HCT116 (cell line): ENCODE measurements around the gene SIAH2. TPM values are rescaled to one million over a fixed set of nuclear protein-coding genes. Genes with fewer than 3 reads are reported as not detected.

Source experiments
- ATAC-seq: fragments of 200-7000 bp; cut with Tn5 transposase; 2 replicates; pipeline ENCODE4 v1.9.1; 2020; ENCODE audit warnings: mild to moderate bottlenecking, moderate library complexity
- BruUV-seq: library from RNA; stranded (reverse); fragments of 400-500 nt; replicated peaks from 2 replicates; lab custom pipeline; 2021; lab: Mats Ljungman, UMichigan
- CTCF ChIA-PET: fragments of 300-600 bp; sonication (Branson Sonifier 250); formaldehyde crosslinking; loops from one replicate; lab custom pipeline; 2021; ENCODE audit warnings: antibody characterized with exemption; lab: Charles Lee
- POLR2A ChIA-PET: fragments of 300-600, 350-600 bp; sonication (Branson Sonifier 250); formaldehyde crosslinking; loops from one replicate; lab custom pipeline; 2021; ENCODE audit warnings: antibody characterized with exemption; lab: Charles Lee
- RAD21 ChIA-PET, 2 experiments: fragments of 300-600 bp; sonication (Branson Sonifier 250); formaldehyde crosslinking; loops; one replicate each; lab custom pipeline; 2023; ENCODE audit warnings: low total read pairs in 2 of 2; ENCODE audit not compliant: uncharacterized antibody in 2 of 2, unreplicated experiment in 2 of 2, low non-redundant PET in 1 of 2; lab: Charles Lee
- DNase-seq: peaks from one replicate; pipeline ENCODE4 v3.0.0-alpha.2; 2010; ENCODE audit warnings: low read depth, low spot score
- H2AFZ ChIP-seq: fragments of 200-600 bp; shearing (Covaris generic), sonication (generic); 2 replicates; pipeline ENCODE4 v1.6.1; 2017; ENCODE audit warnings: low read depth, mixed run types, mixed read lengths, antibody characterized with exemption, low read length; ENCODE audit not compliant: poor library complexity, severe bottlenecking
- H3K27ac ChIP-seq: 2 replicates; pipeline ENCODE4 v1.5.1; 2012; ENCODE audit warnings: low read depth, low read length
- H3K27me3 ChIP-seq: fragments of 200-600 bp; sonication (generic); 2 replicates; pipeline ENCODE4 v1.6.1; 2016; ENCODE audit warnings: mixed run types, low read length, mixed read lengths; ENCODE audit not compliant: insufficient read depth
- H3K36me3 ChIP-seq, 2 experiments: fragments of 200-500 bp in 1 of 2; fragments of 200-600 bp in 1 of 2; sonication (Bioruptor generic) in 1 of 2; sonication (generic) in 1 of 2; 2 replicates each; pipeline versions ENCODE4 v1.5.1 to v1.6.1; 2014 to 2016; ENCODE audit warnings: low read length in 2 of 2, inconsistent platforms in 1 of 2, mixed read lengths in 1 of 2, mixed run types in 1 of 2; ENCODE audit not compliant: insufficient read depth in 2 of 2, control insufficient read depth in 1 of 2
- H3K4me1 ChIP-seq, 2 experiments: fragments of 200-600 bp in 1 of 2; sonication (generic) in 1 of 2; 2 replicates each; pipeline versions ENCODE4 v1.5.1 to v1.6.1; 2012 to 2017; ENCODE audit warnings: low read length in 2 of 2, inconsistent platforms in 1 of 2, mild to moderate bottlenecking in 1 of 2, mixed read lengths in 1 of 2, mixed run types in 1 of 2, moderate library complexity in 1 of 2; ENCODE audit not compliant: insufficient read depth in 2 of 2, control insufficient read depth in 1 of 2
- H3K4me2 ChIP-seq: fragments of 200-600 bp; sonication (generic); 2 replicates; pipeline ENCODE4 v1.6.1; 2017; ENCODE audit warnings: mixed run types, low read length, mixed read lengths
- H3K4me3 ChIP-seq, 2 experiments: fragments of 200-600 bp in 1 of 2; sonication (generic) in 1 of 2; replicated peaks in 1 of 2; 2 replicates each; pipeline ENCODE4 v1.5.1; 2011 to 2016; ENCODE audit warnings: low read length in 2 of 2, control low read depth in 1 of 2, low read depth in 1 of 2, mild to moderate bottlenecking in 1 of 2, mixed read lengths in 1 of 2, mixed run types in 1 of 2
- H3K79me2 ChIP-seq: fragments of 200-600 bp; sonication (generic); 2 replicates; pipeline ENCODE4 v1.6.1; 2017; ENCODE audit warnings: mild to moderate bottlenecking, mixed run types, low read length, moderate library complexity, mixed read lengths; ENCODE audit not compliant: insufficient read depth
- H3K9ac ChIP-seq: fragments of 200-600 bp; sonication (generic); 2 replicates; pipeline ENCODE4 v1.6.1; 2016; ENCODE audit warnings: low read length, mixed read lengths
- H3K9me2 ChIP-seq: fragments of 200-600 bp; sonication (generic), shearing (Covaris generic); 2 replicates; pipeline ENCODE4 v1.6.1; 2017; ENCODE audit warnings: mixed run types, mild to moderate bottlenecking, moderate library complexity; ENCODE audit not compliant: insufficient read depth
- H3K9me3 ChIP-seq, 2 experiments: fragments of 200-500 bp in 1 of 2; fragments of 200-600 bp in 1 of 2; sonication (Bioruptor generic) in 1 of 2; sonication (generic) in 1 of 2; 2 replicates each; pipeline ENCODE4 v1.6.1; 2014 to 2017; ENCODE audit warnings: low read length in 2 of 2, mixed read lengths in 2 of 2, inconsistent platforms in 1 of 2, low read depth in 1 of 2, mild to moderate bottlenecking in 1 of 2, mixed run types in 1 of 2, moderate library complexity in 1 of 2; ENCODE audit not compliant: control insufficient read depth in 1 of 2, insufficient read depth in 1 of 2
- H4K20me1 ChIP-seq: fragments of 200-600 bp; sonication (generic), shearing (Covaris generic); 2 replicates; pipeline ENCODE4 v1.6.1; 2017; ENCODE audit warnings: mixed run types, mild to moderate bottlenecking, moderate library complexity; ENCODE audit not compliant: insufficient read depth
- CBX3 ChIP-seq: IDR thresholded peaks from 2 replicates; pipeline ENCODE4 v1.6.1; 2012; ENCODE audit warnings: low read depth
- CTCF ChIP-seq, 3 experiments: fragments of 200-600 bp in 1 of 3; sonication (generic) in 1 of 3; IDR thresholded peaks in 2 of 3; conservative IDR thresholded peaks in 1 of 3; 2 replicates each; pipeline ENCODE4 v1.5.1; 2012 to 2017; ENCODE audit warnings: low read depth in 2 of 3, low read length in 2 of 3, antibody characterized with exemption in 1 of 3, borderline replicate concordance in 1 of 3, control low read depth in 1 of 3, mild to moderate bottlenecking in 1 of 3, mixed read lengths in 1 of 3, mixed run types in 1 of 3, moderate library complexity in 1 of 3; ENCODE audit not compliant: insufficient read depth in 1 of 3
- EGR1 ChIP-seq: IDR thresholded peaks from 2 replicates; pipeline ENCODE4 v1.6.1; 2012; ENCODE audit warnings: low read depth
- EZH2 ChIP-seq: fragments of 200-600 bp; sonication (generic); IDR thresholded peaks from 2 replicates; pipeline ENCODE4 v1.6.1; 2017; ENCODE audit warnings: antibody characterized with exemption, mixed run types
- EZH2phosphoT487 ChIP-seq: fragments of 200-600 bp; IDR thresholded peaks from 2 replicates; pipeline ENCODE4 v1.6.1; 2018; ENCODE audit warnings: antibody characterized with exemption, borderline replicate concordance
- FOSL1 ChIP-seq: IDR thresholded peaks from 2 replicates; pipeline ENCODE4 v1.6.1; 2012; ENCODE audit warnings: low read depth
- JUND ChIP-seq: IDR thresholded peaks from 2 replicates; pipeline ENCODE4 v1.6.1; 2012
- POLR2A ChIP-seq: IDR thresholded peaks from 2 replicates; pipeline ENCODE4 v1.7.0; 2011; ENCODE audit warnings: borderline replicate concordance; ENCODE audit not compliant: insufficient read depth, insufficient read length; ENCODE audit errors: extremely low read depth
- RAD21 ChIP-seq: IDR thresholded peaks from 2 replicates; pipeline ENCODE4 v1.6.1; 2012; ENCODE audit warnings: low read depth, mild to moderate bottlenecking
- SIN3A ChIP-seq: IDR thresholded peaks from 2 replicates; pipeline ENCODE4 v1.6.1; 2012; ENCODE audit warnings: low read depth
- SP1 ChIP-seq: IDR thresholded peaks from 2 replicates; pipeline ENCODE4 v1.6.1; 2012; ENCODE audit warnings: low read depth
- SRF ChIP-seq: IDR thresholded peaks from 2 replicates; pipeline ENCODE4 v1.6.1; 2012; ENCODE audit warnings: low read depth
- YY1 ChIP-seq: IDR thresholded peaks from 2 replicates; pipeline ENCODE4 v1.6.1; 2011; ENCODE audit warnings: low read length, low read depth, moderate library complexity, mild to moderate bottlenecking; ENCODE audit not compliant: insufficient replicate concordance; ENCODE audit errors: extremely low read depth
- ZNF274 ChIP-seq: fragments of 200-500 bp; sonication (Bioruptor generic); IDR thresholded peaks from 2 replicates; pipeline ENCODE4 v1.6.1; 2014; ENCODE audit warnings: mild to moderate bottlenecking, low read depth, low read length, inconsistent platforms
- intact Hi-C: fragments of 100-400 bp; cut with micrococcal nuclease; formaldehyde crosslinking; loops from 2 replicates; pipeline ENCODE4 v1.10.0; 2022
- total RNA-seq: library from RNA; stranded (reverse); gene quantifications from one replicate; pipeline ENCODE4 v1.2.1, GENCODE V29; 2021; ENCODE audit not compliant: unreplicated experiment
- TF ChIP-seq, protein P1 (sequence below): IDR thresholded peaks from 2 replicates; pipeline ENCODE4 v1.6.1; 2012
- TF ChIP-seq, protein P2 (sequence below): IDR thresholded peaks from 2 replicates; pipeline ENCODE4 v1.6.1; 2012

The SIAH2 gene
- total RNA-seq, 1 experiment from 2014 or later: 39.9 TPM

DNA sequence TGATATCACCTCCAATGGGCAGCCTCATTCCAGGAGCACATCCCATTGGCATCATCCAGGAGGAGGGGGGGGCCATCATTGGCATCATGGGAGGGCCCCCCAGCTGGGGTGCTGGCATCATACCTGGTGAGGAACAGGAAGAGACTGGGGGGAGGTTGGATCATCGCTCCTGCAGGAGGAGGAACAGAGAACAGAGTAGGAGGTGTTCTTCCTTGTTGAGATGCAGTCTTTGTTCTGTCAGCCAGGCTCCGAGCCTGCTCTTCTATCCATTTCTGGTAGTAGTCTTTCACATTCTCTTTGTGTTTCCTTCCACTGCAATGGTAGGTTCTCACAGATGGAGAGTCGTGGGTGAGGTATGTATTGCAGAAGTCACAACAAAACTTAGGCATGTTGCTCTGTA is 42.5 kb downstream of the SIAH2 start:
- H3K27ac ChIP-seq: no peak overlapping the region
- H3K4me1 ChIP-seq: peaks cover 0 to 9% of the 10 kb centered on the region in 2 experiments; a peak in 3 of 4 replicates
- TF ChIP-seq EGR1 (no peak), EZH2 (no peak), FOSL1 (no peak), RAD21 (no peak), JUND (no peak), CTCF (IDR thresholded peaks at IDR 0.05 in 2 of 3, conservative IDR thresholded peaks at IDR 0.05 in 1 of 3; ENCODE audit: borderline replicate concordance in 1 of 3, insufficient read depth in 1 of 3, low read depth in 2 of 3, low read length in 2 of 3) (no peak), CBX3 (no peak), EZH2phosphoT487 (no peak), SRF (no peak), SP1 (no peak), ZNF274 (no peak), POLR2A (no peak), YY1 (no peak), SIN3A (no peak)
- TF ChIP-seq, protein P1, sequence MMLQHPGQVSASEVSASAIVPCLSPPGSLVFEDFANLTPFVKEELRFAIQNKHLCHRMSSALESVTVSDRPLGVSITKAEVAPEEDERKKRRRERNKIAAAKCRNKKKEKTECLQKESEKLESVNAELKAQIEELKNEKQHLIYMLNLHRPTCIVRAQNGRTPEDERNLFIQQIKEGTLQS: no peak
- TF ChIP-seq, protein P2, sequence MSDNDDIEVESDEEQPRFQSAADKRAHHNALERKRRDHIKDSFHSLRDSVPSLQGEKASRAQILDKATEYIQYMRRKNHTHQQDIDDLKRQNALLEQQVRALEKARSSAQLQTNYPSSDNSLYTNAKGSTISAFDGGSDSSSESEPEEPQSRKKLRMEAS: no peak
- ChIA-PET CTCF (interaction anchor here (0.9 to 2.5 kb wide), 2 partner anchors 135 to 145 kb away, joined by 3 to 18 read pairs; no protein-coding TSS in a partner anchor), RAD21 (no interaction called here), POLR2A (no interaction called here)
- no peaks in the 10 kb centered on the region for H4K20me1 ChIP-seq
- ATAC-seq: no peak
- no peaks in the 10 kb centered on the region for H3K79me2 ChIP-seq
- no peak overlapping the region for H3K4me2 ChIP-seq
- H3K9me2 ChIP-seq: no peaks in the 10 kb centered on the region
- no peaks in the 10 kb centered on the region for H3K27me3 ChIP-seq
- H3K36me3 ChIP-seq: no peaks in the 10 kb centered on the region
- no peak overlapping the region for H2AFZ ChIP-seq
- no peak overlapping the region for H3K9ac ChIP-seq
- no peak overlapping the region for H3K4me3 ChIP-seq
- intact Hi-C loops: loop anchor here (5.0 kb wide), 2 partner anchors 193 to 427 kb away; no protein-coding TSS in a partner anchor
- H3K9me3 ChIP-seq: no peaks in the 10 kb centered on the region
- no peak for DNase-seq
- no TSS peak for BruUV-seq
